ENCODE results near the gene MYEOV.

DNA sequence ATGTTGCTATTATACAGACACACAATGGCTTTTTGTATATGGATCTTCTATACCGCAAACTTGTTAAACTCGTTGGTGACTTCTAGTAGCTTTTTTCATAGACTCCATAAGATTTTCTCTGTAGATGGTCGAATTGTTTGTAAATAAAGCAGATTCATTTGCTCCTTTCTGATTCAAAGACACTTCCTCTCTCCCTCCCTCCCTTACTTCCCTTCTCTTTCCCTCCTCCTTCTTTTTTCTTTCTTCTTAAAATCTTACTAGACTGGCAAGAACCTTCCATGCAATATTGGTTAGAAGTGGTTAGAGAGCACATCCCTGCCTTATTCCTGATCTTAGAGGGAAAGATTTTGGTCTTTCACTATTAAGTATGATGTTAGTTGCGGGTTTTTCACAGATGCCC is 36.4 kb downstream of the MYEOV start:
- TF ChIP-seq, protein P1, sequence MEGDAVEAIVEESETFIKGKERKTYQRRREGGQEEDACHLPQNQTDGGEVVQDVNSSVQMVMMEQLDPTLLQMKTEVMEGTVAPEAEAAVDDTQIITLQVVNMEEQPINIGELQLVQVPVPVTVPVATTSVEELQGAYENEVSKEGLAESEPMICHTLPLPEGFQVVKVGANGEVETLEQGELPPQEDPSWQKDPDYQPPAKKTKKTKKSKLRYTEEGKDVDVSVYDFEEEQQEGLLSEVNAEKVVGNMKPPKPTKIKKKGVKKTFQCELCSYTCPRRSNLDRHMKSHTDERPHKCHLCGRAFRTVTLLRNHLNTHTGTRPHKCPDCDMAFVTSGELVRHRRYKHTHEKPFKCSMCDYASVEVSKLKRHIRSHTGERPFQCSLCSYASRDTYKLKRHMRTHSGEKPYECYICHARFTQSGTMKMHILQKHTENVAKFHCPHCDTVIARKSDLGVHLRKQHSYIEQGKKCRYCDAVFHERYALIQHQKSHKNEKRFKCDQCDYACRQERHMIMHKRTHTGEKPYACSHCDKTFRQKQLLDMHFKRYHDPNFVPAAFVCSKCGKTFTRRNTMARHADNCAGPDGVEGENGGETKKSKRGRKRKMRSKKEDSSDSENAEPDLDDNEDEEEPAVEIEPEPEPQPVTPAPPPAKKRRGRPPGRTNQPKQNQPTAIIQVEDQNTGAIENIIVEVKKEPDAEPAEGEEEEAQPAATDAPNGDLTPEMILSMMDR (IDR thresholded peaks at IDR 0.05): no peak
- no peak for TF ChIP-seq POLR2A (IDR thresholded peaks at IDR 0.05)

Data from heart left ventricle (tissue), 13 donors.